Activated naive CD4-positive, alpha-beta T cell treated with anti-CD3 and anti-CD28 coated beads for 36 hours (primary cell): ENCODE measurements around the gene CCDC175. TPM values are rescaled to one million over a fixed set of nuclear protein-coding genes. Genes with fewer than 3 reads are reported as not detected.

Source experiments
- CTCF ChIA-PET: fragments of 350-600 bp; sonication (Branson Sonifier 250); formaldehyde crosslinking; loops from one replicate; lab custom pipeline; 2021; ENCODE audit warnings: antibody characterized with exemption; lab: Charles Lee
- DNase-seq: peaks from one replicate; pipeline ENCODE4 v3.0.0-alpha.2; 2020
- H3K27ac Mint-ChIP-seq: one replicate; pipeline ENCODE4 v1.8.0; 2021; ENCODE audit warnings: mild to moderate bottlenecking, mixed read lengths
- H3K27me3 Mint-ChIP-seq: one replicate; pipeline ENCODE4 v1.8.0; 2021; ENCODE audit warnings: low read depth, mixed read lengths
- H3K36me3 Mint-ChIP-seq: one replicate; pipeline ENCODE4 v1.8.0; 2021; ENCODE audit warnings: low read depth, mixed read lengths
- H3K4me1 Mint-ChIP-seq: one replicate; pipeline ENCODE4 v1.8.0; 2021; ENCODE audit warnings: low read depth, mixed read lengths
- H3K4me3 Mint-ChIP-seq: one replicate; pipeline ENCODE4 v1.8.0; 2021; ENCODE audit warnings: mild to moderate bottlenecking, moderate library complexity, mixed read lengths
- H3K9me3 Mint-ChIP-seq: one replicate; pipeline ENCODE4 v1.8.0; 2021; ENCODE audit warnings: mixed read lengths
- intact Hi-C: fragments of 100-400 bp; cut with micrococcal nuclease; formaldehyde crosslinking; loops from one replicate; pipeline ENCODE4 v1.15.1; 2023
- total RNA-seq, 2 experiments: library from RNA; stranded (reverse); gene quantifications; one replicate each; pipeline ENCODE4 v1.2.3, GENCODE V29; 2021

The CCDC175 gene
- not detected for total RNA-seq

DNA sequence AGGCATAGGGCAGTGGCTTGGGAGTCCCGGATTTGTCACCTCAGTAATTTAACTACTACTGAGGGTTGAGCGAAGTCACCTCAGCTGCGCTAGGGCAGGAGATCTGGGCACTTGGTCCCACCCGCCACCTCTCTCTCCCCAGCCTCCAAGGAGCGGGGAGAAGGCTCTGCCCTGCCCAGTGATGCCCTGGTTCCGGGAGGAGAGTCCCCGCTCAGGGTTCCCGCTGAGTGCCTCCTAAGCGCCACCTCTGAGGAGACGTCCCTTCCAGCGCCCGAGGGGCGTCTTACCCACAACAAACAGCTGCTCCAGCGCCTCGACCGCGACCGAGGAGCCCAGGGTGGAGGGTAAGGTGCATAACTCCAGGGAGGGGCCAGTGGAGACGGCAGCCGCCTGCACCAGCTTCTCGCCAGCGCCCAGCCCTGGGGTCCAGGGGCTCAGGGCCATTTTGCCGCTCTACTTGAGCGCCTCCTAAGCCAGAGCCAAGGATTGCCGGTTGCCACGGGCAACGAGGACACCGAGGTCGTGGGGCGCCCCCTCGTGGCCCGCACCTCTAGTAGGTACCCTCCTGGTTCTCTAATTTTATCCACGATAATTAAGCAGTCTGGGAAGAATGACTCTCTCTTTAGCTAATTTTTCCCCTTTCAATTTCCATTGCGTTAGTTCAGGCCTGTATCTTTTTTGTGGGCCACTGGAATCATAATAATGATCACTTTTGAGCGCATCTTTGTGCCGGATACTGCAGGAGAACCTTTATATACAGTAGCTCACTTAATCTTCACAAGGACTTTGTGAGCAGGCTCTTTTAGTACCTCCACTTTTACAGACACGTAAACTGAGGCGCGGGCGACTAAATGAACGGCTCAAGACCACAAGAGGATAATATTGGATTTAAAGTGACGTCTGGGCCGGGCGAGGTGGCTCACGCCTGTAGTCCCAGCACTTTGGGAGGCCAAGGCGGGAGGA, at the start of gene CCDC175:
TSS of gene CCDC175 (minus strand) at position 481 of the 963 bp plus-strand sequence. CDS start at position 444, 37 bp downstream.
- Mint-ChIP-seq H3K9me3 (no peaks in the 10 kb centered on the region), H3K27me3 (peaks cover 3% of the 10 kb centered on the region), H3K4me1 (peaks cover 5% of the 10 kb centered on the region), H3K4me3 (peak within 1 kb of the TSS; percentile 65), H3K36me3 (no peaks in the 10 kb centered on the region), H3K27ac (no peak within 1 kb of the TSS)
- peak; percentile 89 for DNase-seq
- intact Hi-C loops, result loop anchor here (1.0 to 10.0 kb wide), 8 partner anchors 64 to 932 kb away; partner anchors contain the start of genes DAAM1, JKAMP and L3HYPDH
- CTCF ChIA-PET, result interaction anchor here (0.5 to 3.2 kb wide), 33 partner anchors 9 to 729 kb away, joined by 3 to 41 read pairs (median 4); partner anchors contain the start of genes JKAMP and L3HYPDH

DNA sequence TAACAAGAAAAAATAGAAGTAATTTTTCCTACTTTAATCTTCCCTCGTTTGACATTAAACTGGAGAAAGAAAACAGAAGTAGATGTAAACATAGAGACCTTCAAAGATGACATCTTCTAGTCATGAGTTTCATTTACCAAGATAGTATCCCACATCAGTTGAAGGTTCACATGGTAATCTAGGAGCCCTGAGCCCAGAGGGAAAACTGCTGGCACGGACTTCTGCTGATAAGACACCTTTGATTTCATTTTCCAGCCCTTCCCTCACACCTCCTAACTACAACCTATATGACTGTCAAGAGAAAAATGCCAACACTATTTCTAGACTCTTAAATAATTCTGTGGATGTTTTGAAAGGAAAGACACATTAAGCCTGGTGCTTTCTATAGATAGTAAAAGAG, 46.0 kb upstream of the CCDC175 start:
- no peak for DNase-seq
- Mint-ChIP-seq H3K4me1 (no peaks in the 10 kb centered on the region), H3K9me3 (no peaks in the 10 kb centered on the region), H3K27ac (no peak overlapping the region), H3K4me3 (no peak overlapping the region), H3K36me3 (no peaks in the 10 kb centered on the region), H3K27me3 (peaks cover 26% of the 10 kb centered on the region)
- CTCF ChIA-PET, result no interaction called here
- intact Hi-C loops, result no loop called here

DNA sequence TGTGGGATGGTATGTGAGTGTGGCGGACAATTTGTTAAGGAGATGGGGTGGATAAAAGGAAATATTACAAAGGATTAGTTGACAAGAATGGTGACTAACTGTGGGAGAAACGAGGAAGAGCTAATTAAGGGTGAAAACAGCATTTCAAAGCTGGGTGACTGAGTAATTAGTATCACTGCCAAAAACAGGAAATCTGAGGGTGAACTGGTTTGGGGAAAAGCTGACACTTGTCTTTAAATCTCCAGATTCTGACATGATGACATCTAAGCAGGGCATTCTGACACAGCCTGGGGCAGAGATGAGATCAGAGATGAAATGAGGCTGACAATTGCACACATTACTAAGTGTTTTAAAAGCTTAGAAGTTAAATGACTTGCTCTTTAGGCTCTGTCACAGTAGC, 42.4 kb upstream of the CCDC175 start:
- Mint-ChIP-seq H3K4me3 (no peak overlapping the region), H3K27me3 (peaks cover 21% of the 10 kb centered on the region), H3K27ac (no peak overlapping the region), H3K4me1 (no peaks in the 10 kb centered on the region), H3K36me3 (no peaks in the 10 kb centered on the region), H3K9me3 (peaks cover 2% of the 10 kb centered on the region)
- CTCF ChIA-PET, result interaction anchor here (1.2 kb wide), 1 partner anchor 14 kb away, joined by 5 read pairs; no protein-coding TSS in a partner anchor
- intact Hi-C loops, result no loop called here
- DNase-seq, result no peak

DNA sequence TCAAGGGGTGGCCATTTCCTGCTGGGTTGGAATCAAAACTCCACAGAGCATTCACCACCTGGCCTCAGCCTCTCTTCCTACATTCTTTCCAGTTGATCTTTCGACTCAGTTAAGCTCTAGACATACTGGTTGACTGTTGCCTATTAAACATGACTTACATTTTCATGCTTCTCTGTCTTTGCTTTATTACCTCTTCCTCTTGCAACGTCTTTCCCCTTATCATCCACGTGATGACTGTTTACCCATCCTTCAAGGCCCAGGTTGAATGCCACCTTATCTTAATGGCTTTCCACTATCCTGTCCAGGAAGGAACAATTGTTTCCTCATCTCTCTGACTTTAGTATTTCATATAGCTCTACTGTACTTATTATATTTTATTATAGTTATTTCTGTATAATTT, 24.4 kb upstream of the CCDC175 start:
- CTCF ChIA-PET, result no interaction called here
- H3K4me1 Mint-ChIP-seq, result no peaks in the 10 kb centered on the region
- H3K4me3 Mint-ChIP-seq, result no peak overlapping the region

DNA sequence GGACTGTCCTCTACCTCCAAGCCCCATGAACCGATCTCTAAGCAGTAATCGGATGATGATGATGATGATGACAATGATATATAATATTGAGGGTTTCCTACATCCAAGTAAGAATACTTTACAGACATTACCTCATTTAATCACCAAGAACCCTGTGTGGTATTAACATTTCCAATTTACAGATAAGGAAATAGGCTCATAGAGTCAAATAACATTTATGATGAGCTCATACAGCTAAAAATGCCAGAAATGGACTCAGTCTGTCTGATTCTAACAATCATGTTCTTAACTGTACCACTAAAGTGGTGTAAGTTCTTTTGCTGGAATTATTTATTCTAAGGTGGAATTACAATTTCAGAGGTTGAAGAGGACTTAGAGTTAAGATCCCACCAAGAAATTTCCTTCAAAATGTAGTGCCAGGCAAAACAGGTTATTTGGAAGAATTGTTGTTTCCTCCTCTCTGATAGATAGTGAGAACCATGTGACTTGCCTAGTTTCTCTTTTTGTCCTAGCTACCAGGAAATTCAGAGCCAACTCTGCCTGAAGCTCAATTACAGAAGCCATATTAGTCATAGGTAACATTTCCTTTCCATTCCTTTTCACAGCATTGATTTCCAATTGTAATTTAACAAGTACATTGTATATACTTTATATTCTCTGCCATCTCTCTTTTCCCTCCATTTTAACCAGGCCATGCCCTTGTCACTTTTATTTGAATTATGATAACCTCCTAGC, 23.8 kb upstream of the CCDC175 start:
- peaks cover 5% of the 10 kb centered on the region for H3K27me3 Mint-ChIP-seq
- DNase-seq, result no peak
- intact Hi-C loops, result no loop called here
- no peaks in the 10 kb centered on the region for H3K9me3 Mint-ChIP-seq
- CTCF ChIA-PET, result no interaction called here
- no peak overlapping the region for H3K27ac Mint-ChIP-seq
- no peak overlapping the region for H3K4me3 Mint-ChIP-seq
- H3K36me3 Mint-ChIP-seq, result no peaks in the 10 kb centered on the region
- no peaks in the 10 kb centered on the region for H3K4me1 Mint-ChIP-seq

More for the DNA sequence above, 24.4 kb upstream of the CCDC175 start:
- Mint-ChIP-seq H3K9me3 (no peaks in the 10 kb centered on the region), H3K27me3 (peaks cover 5% of the 10 kb centered on the region), H3K27ac (no peak overlapping the region), H3K36me3 (no peaks in the 10 kb centered on the region)
- no peak for DNase-seq
- intact Hi-C loops, result no loop called here

DNA sequence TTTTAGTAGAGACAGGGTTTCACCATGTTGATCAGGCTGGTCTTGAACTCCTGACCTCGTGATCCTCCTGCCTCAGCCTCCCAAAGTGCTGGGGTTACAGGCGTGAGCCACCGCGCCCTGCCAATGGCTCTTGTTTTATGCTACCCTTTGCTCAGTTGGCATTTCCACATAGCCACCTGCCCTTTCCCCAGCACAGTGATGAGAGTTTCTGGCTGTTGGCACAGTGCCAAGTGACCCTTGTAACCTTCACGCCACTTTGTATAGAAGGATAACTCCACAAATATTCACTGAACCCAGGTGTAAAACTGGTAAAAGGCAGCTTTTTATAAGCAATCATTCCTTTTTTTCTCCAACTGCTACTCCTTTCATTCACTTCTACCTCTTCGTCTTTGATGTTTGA, 18.5 kb upstream of the CCDC175 start:
- H3K27me3 Mint-ChIP-seq, result peaks cover 5% of the 10 kb centered on the region
- H3K9me3 Mint-ChIP-seq, result peaks cover 3% of the 10 kb centered on the region
- no peak overlapping the region for H3K4me3 Mint-ChIP-seq
- intact Hi-C loops, result no loop called here
- DNase-seq, result no peak
- no peaks in the 10 kb centered on the region for H3K36me3 Mint-ChIP-seq
- CTCF ChIA-PET, result interaction anchor here (0.9 to 1.2 kb wide), 2 partner anchors 88 to 369 kb away, joined by 3 to 6 read pairs; no protein-coding TSS in a partner anchor
- no peak overlapping the region for H3K27ac Mint-ChIP-seq
- no peaks in the 10 kb centered on the region for H3K4me1 Mint-ChIP-seq

DNA sequence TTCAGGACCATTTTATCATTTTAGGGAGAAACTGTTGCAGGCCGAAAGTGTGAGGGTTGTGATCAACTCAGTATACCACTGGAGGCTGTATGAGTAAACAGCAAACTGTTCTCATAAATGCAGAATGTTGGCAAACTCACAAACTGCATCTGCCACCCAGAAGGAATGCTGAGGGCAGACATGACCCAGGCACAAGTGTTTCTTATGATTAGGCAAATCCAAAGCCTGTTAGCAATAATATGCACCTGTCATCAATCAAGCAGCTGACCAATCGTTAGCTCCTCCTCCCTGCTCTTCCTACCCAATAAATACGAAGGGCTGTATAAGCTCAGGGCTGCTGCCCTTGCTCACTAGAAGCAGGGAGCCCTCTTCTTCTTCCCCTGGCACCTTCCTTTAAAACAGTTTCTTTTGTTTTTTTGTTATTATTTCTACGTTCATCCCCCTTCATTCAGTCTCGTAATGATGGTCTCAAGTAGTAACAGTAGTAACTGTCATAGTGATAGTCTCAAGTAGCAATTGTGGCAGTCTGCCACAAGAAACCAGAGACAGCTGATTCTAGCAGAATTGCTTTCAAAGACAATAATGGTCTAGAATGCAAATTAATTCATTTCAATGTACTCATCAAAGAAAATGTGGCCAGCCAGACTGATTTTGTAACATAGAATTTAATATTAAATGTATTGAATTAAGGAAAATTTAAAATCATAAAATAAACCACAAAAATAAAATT, 15.2 kb upstream of the CCDC175 start:
- intact Hi-C loops, result no loop called here
- Mint-ChIP-seq H3K4me1 (no peaks in the 10 kb centered on the region), H3K27me3 (no peaks in the 10 kb centered on the region), H3K4me3 (no peak overlapping the region), H3K27ac (no peak overlapping the region), H3K36me3 (no peaks in the 10 kb centered on the region), H3K9me3 (peaks cover 3% of the 10 kb centered on the region)
- CTCF ChIA-PET, result no interaction called here
- DNase-seq, result no peak

DNA sequence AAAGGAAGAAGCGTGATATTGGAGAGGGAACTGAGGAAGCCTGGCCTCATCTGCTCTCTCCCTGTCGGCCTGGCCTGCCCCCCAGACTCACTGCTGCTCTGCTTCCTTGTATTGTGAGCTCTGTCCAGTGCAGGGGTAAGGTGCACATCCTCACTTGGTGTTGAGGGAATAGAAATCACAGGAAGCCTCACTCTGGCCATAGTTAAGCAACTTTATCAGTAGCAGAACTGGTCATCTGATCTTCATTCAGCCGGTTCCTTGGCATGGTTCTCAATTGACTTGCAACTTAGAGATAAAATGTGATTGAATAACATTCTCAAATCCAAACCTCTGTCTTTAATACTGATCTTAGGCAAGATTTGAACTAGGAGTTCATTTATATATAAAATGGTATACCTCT, 11.5 kb upstream of the CCDC175 start:
- Mint-ChIP-seq H3K36me3 (no peaks in the 10 kb centered on the region), H3K27ac (no peak overlapping the region), H3K27me3 (no peaks in the 10 kb centered on the region), H3K4me1 (peaks cover 4% of the 10 kb centered on the region), H3K4me3 (no peak overlapping the region), H3K9me3 (peaks cover 3% of the 10 kb centered on the region)
- CTCF ChIA-PET, result interaction anchor here (3.6 kb wide), 1 partner anchor 11 kb away, joined by 21 read pairs; the partner anchor contains the start of gene CCDC175
- DNase-seq, result no peak
- intact Hi-C loops, result loop anchor here (5.0 kb wide), 1 partner anchor 329 kb away; no protein-coding TSS in a partner anchor

DNA sequence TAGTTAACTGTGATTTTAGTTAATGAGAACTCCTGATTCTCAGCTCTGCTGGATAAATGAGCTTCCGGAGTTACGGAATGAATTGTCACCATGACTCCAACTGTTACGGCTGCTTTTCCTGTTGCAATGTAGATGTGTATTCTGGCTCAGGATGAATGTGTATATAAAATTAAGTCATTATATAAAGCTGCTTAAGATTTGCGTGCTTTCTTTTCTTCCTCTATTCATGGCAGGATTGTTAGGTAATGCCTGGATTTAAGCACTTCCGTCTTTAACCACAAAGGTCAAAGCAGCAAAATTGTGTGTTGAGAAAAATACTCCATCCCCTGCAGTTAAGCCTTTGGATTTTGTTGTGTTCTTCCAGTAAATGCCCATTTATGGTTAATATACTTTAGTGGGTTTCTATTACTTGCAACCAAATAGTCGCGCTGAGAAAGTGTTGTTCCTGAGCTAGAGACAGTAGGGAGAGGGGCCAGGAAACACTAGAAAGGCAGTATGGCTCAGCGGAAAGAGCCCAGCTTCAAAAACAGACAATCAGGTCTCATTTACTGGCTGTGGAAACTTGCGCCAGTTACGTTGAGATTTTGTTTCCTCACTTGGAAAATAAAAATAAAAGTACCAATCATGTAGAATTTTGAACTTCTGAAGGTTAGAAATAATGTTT, 9.4 kb upstream of the CCDC175 start:
- Mint-ChIP-seq H3K36me3 (no peaks in the 10 kb centered on the region), H3K9me3 (no peaks in the 10 kb centered on the region), H3K4me3 (peak overlapping the region; percentile 19), H3K27me3 (no peaks in the 10 kb centered on the region), H3K4me1 (peaks cover 4% of the 10 kb centered on the region), H3K27ac (no peak overlapping the region)
- intact Hi-C loops, result loop anchor here (2.0 to 5.0 kb wide), 2 partner anchors 103 to 331 kb away; no protein-coding TSS in a partner anchor
- CTCF ChIA-PET, result interaction anchor here (1.4 to 3.6 kb wide), 2 partner anchors 9 to 598 kb away, joined by 3 to 21 read pairs; partner anchors contain the start of gene CCDC175
- no peak for DNase-seq

DNA sequence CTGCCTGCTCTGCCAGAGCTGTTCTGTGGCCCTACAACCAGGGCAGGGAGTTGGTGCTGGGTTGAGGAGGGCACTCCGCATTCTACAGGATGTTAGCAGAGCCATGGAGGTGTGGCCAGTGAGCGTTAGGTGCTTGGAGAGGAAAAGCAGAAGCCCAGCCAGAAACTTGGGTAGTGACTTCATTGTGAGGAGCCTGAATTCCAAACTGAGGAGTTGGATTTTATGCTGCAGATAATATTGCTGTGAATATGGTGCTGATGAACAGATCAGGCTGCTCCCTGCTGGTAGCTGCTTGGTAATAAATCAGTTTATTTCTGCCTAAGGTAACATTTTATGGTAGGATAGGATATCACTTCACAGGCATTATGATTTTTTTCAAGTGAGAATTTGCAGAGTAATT, 7.1 kb upstream of the CCDC175 start:
- Mint-ChIP-seq H3K36me3 (no peaks in the 10 kb centered on the region), H3K4me1 (peaks cover 4% of the 10 kb centered on the region), H3K9me3 (no peaks in the 10 kb centered on the region), H3K27ac (no peak overlapping the region), H3K27me3 (no peaks in the 10 kb centered on the region), H3K4me3 (no peak overlapping the region)
- intact Hi-C loops, result no loop called here
- CTCF ChIA-PET, result interaction anchor here (1.1 kb wide), 1 partner anchor 77 kb away, joined by 4 read pairs; no protein-coding TSS in a partner anchor
- DNase-seq, result no peak

DNA sequence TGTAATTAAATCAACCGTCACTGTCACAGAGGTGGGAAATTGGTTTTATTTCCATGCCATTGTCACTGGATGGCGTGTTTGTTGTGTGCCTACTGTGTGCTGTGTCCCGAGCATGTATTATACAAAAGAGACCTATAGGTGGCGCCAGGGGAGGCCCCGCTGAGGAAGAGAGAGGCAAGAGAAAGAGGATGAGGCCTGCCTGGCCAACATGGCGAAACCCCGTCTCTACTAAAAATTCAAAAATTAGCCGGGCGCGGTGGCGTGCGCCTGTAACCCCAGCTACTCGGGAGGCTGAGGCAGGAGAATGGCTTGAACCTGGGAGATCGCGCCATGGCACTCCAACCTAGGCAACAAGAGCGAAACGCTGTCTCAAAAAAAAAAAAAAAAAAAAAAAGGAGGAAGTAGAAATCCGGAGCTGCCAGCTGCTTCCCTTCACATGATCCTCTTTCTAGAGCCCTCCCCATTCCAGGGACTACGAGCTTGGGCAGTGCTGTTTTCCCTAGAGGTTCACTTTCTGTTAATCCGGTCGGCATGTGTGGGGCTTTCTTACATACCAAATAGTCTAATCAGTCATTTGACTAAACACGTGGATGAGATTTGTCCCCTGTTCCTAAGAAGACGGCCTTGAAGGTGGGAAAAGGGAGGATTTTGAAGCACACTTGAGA, 6.4 kb upstream of the CCDC175 start:
- intact Hi-C loops, result no loop called here
- H3K27ac Mint-ChIP-seq, result no peak overlapping the region
- no peaks in the 10 kb centered on the region for H3K36me3 Mint-ChIP-seq
- DNase-seq, result no peak
- no peaks in the 10 kb centered on the region for H3K27me3 Mint-ChIP-seq
- CTCF ChIA-PET, result interaction anchor here (0.6 to 0.7 kb wide), 2 partner anchors 24 to 599 kb away, joined by 4 to 6 read pairs; no protein-coding TSS in a partner anchor
- no peaks in the 10 kb centered on the region for H3K9me3 Mint-ChIP-seq
- peaks cover 4% of the 10 kb centered on the region for H3K4me1 Mint-ChIP-seq
- H3K4me3 Mint-ChIP-seq, result no peak overlapping the region
